Stimulated activated naive B cell treated with anti-CD40 and anti-IgM and Interleukin-4, amounts not matched to agents 10 μg/mL and 1 μg/mL and 100 μg/mL, for 72 hours (primary cell): ENCODE data around the gene SHROOM3.
A peak's percentile ranks its signal among the peaks of the same experiment; 100 is the strongest.
"Not testable (repeated sequence)": the region's sequence is repeated elsewhere in the genome, so short reads cannot be mapped to it uniquely, and the experiment has no call there.

Source experiments
- ATAC-seq, 2 donors: fragments of 150-1000 bp; cut with Tn5 transposase; replicated peaks; 2 replicates each; pipeline ENCODE4 v1.10.0; 2021; ENCODE audit warnings: moderate library complexity in 1 of 2
- DNase-seq: peaks from one replicate; pipeline ENCODE4 v3.0.0; 2021
- H3K27ac Mint-ChIP-seq: one replicate; pipeline ENCODE4 v1.8.0; 2022; ENCODE audit warnings: mild to moderate bottlenecking, mixed read lengths
- H3K27me3 Mint-ChIP-seq, 2 donors: one replicate each; pipeline ENCODE4 v1.8.0; 2022; ENCODE audit warnings: mixed read lengths in 2 of 2
- H3K36me3 Mint-ChIP-seq, 2 donors: one replicate each; pipeline ENCODE4 v1.8.0; 2022; ENCODE audit warnings: mixed read lengths in 2 of 2, mild to moderate bottlenecking in 1 of 2
- H3K4me1 Mint-ChIP-seq, 2 donors: one replicate each; pipeline ENCODE4 v1.8.0; 2022; ENCODE audit warnings: mixed read lengths in 2 of 2, mild to moderate bottlenecking in 1 of 2
- H3K4me3 Mint-ChIP-seq, 2 donors: one replicate each; pipeline ENCODE4 v1.8.0; 2022; ENCODE audit warnings: mild to moderate bottlenecking in 2 of 2, mixed read lengths in 2 of 2, moderate library complexity in 1 of 2
- H3K9me3 Mint-ChIP-seq, 2 donors: one replicate each; pipeline ENCODE4 v1.8.0; 2022; ENCODE audit warnings: mixed read lengths in 2 of 2, mild to moderate bottlenecking in 1 of 2

SHROOM3 gene

DNA sequence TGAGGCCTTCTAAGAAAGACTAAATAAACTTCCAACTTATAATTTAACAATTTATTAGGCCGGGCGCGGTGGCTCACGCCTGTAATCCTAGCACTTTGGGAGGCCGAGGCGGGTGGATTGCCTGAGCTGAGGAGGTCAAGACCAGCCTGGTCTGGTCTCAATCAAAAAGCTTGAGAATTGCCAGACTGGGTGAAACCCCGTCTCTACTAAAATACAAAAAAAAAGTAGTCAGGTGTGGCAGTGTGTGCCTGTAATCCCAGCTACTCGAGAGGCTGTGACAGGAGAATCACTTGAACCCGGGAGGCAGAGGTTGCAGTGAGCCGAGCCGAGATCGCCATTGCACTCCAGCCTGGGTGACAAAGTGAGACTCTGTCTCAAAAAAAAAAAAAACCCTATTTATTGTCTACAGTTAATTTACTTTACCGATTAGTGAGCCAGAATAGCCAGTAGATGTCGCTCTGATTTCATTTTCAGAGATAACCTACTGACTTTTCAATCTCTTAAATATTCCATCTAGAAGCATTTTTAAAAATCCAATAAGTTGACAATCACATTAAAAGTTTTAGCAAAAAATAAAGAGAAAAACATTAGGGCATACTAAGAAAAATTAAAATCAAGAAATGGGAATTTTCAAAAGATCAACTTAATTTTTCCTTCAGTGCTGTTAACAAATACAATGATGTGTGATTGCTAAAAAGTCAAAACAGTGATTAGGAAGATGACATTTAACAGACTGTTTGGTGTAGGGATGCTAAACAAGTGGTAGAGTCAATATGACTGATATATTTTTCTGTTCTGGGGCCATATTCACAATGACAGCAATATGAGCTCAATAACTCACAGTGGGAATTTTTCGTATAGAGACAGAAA lies 4.3 kb upstream of the SHROOM3 start:
- Mint-ChIP-seq H3K4me1 (peaks cover 6 to 14% of the 10 kb centered on the region in 2 donors), H3K36me3 (no peaks in the 10 kb centered on the region), H3K9me3 (no peaks in the 10 kb centered on the region), H3K4me3 (no peak overlapping the region), H3K27ac (no peak overlapping the region), H3K27me3 (peaks cover under 1 to 10% of the 10 kb centered on the region in 2 donors)
- peak; percentile 44 to 64 for ATAC-seq
- no peak for DNase-seq

DNA sequence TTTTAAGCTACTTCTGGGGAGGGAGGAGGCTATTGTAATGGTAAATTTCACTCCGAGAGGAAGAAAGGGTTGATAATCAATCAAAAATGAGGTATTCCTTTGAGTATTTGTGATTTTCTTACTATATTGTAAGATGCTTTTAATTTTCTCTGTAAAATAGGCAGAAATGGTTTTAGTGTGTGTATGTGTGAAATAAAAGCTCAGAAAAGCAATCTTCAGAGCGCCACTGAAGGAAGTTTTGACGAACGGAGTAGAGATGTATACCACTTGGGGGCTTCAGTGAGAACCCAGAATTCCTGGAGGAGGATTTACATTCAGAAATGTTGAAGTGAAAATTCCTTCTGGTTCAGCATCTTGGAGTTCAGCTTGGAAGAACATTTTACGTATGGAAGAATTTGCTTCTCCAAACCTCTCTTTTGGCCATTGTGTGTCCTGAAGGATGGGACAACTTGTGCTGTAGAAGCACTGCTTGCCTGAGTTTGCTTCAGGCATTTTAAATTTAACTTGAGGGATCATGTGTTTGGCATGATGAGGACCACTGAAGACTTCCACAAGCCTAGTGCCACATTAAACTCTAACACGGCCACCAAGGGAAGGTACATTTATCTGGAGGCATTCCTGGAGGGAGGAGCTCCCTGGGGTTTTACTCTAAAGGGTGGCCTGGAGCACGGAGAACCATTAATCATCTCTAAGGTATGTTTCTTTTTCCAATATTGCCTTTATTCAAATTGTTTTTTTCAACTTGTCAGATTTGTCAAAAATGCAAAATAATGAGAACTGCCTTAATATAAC lies 695 bp downstream of the SHROOM3 start:
- Mint-ChIP-seq H3K9me3 (peaks cover 0 to 2% of the 10 kb centered on the region in 2 donors), H3K27ac (no peak overlapping the region), H3K27me3 (peaks cover 7 to 31% of the 10 kb centered on the region in 2 donors), H3K4me1 (peaks cover 6 to 15% of the 10 kb centered on the region in 2 donors), H3K4me3 (no peak overlapping the region), H3K36me3 (no peaks in the 10 kb centered on the region)
- ATAC-seq (no peak), DNase-seq (no peak)

GRCh38 chr4:76439491-76439890 lies 4.5 kb downstream of the SHROOM3 start:
- H3K4me3 Mint-ChIP-seq = no peak overlapping the region
- no peak for DNase-seq
- peaks cover 0 to 2% of the 10 kb centered on the region in 2 donors for H3K9me3 Mint-ChIP-seq
- no peaks in the 10 kb centered on the region for H3K36me3 Mint-ChIP-seq
- H3K4me1 Mint-ChIP-seq = peaks cover 5 to 13% of the 10 kb centered on the region in 2 donors
- no peak overlapping the region for H3K27ac Mint-ChIP-seq
- no peak for ATAC-seq
- peaks cover 14 to 32% of the 10 kb centered on the region in 2 donors for H3K27me3 Mint-ChIP-seq

- H3K9me3 Mint-ChIP-seq = peaks cover 0 to 2% of the 10 kb centered on the region in 2 donors
- no peaks in the 10 kb centered on the region for H3K4me1 Mint-ChIP-seq
- peaks cover 14 to 20% of the 10 kb centered on the region in 2 donors for H3K27me3 Mint-ChIP-seq
- ATAC-seq (no peak), DNase-seq (no peak)
- H3K27ac Mint-ChIP-seq = no peak overlapping the region
- H3K4me3 Mint-ChIP-seq = no peak overlapping the region
- no peaks in the 10 kb centered on the region for H3K36me3 Mint-ChIP-seq
Measured at GRCh38 chr4:76441881-76442280, 6.9 kb downstream of the SHROOM3 start.

- Mint-ChIP-seq H3K36me3 (no peaks in the 10 kb centered on the region), H3K4me3 (no peak overlapping the region), H3K4me1 (no peaks in the 10 kb centered on the region), H3K9me3 (peaks cover 0 to 2% of the 10 kb centered on the region in 2 donors), H3K27me3 (peaks cover 14 to 20% of the 10 kb centered on the region in 2 donors), H3K27ac (no peak overlapping the region)
- DNase-seq (no peak), ATAC-seq (no peak)
Measured at GRCh38 chr4:76442807-76443206, 7.8 kb downstream of the SHROOM3 start.

- H3K27me3 Mint-ChIP-seq = peaks cover 12 to 17% of the 10 kb centered on the region in 2 donors
- H3K4me1 Mint-ChIP-seq = no peaks in the 10 kb centered on the region
- no peak overlapping the region for H3K27ac Mint-ChIP-seq
- DNase-seq = no peak
- no peak overlapping the region for H3K4me3 Mint-ChIP-seq
- H3K9me3 Mint-ChIP-seq = peaks cover 0 to 2% of the 10 kb centered on the region in 2 donors
- no peaks in the 10 kb centered on the region for H3K36me3 Mint-ChIP-seq
- no peak for ATAC-seq
Measured at GRCh38 chr4:76443376-76443775, 8.3 kb downstream of the SHROOM3 start.

DNA sequence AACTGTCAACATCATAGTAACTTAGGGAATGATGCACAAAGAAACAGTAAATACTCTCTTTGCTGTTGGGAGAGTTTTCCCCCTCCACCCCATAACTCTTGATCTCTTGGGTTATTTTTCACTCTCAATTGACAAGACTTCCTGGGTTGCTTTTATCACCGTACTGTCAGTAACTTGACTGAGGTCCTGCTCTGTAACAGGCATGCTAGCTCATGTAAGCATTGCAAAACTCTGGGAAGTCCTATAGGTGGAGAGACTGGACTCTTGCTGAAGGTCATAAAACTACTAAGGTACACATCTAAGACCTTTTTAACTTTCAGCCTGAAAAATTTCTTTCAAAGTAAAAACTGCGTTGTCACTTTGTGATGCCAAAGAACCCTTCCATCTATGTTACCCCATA lies 10.9 kb downstream of the SHROOM3 start:
- ATAC-seq (no peak), DNase-seq (no peak)
- no peak overlapping the region for H3K27ac Mint-ChIP-seq
- peaks cover 2 to 9% of the 10 kb centered on the region in 2 donors for H3K4me1 Mint-ChIP-seq
- H3K36me3 Mint-ChIP-seq = no peaks in the 10 kb centered on the region
- H3K4me3 Mint-ChIP-seq = no peak overlapping the region
- H3K27me3 Mint-ChIP-seq = peaks cover 0 to 8% of the 10 kb centered on the region in 2 donors
- H3K9me3 Mint-ChIP-seq = no peaks in the 10 kb centered on the region

DNA sequence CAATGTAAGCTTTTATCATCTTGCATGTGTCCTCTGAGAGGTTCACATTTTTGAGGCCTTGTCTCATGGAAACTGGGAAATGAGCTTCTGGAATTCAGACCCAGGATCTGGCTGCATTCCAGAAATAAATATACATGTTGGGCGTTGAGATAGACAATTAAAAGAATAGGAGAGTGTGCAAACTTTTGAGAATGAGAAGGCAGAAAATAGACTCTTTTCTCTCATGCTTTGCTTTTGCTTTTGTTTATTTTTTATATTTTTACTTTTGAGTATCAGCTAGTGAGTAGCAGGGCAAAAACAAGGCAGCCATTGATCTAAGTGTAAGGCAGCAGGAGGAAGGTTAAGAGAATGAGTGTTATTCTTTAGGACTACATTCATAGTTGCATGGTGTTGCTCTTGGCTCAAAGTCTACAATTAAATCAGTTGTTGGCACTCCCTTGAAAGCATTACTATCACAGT lies 12.4 kb downstream of the SHROOM3 start:
- DNase-seq (no peak), ATAC-seq (no peak)
- Mint-ChIP-seq H3K4me1 (peaks cover 2 to 9% of the 10 kb centered on the region in 2 donors), H3K27ac (no peak overlapping the region), H3K4me3 (no peak overlapping the region), H3K27me3 (peaks cover 0 to 12% of the 10 kb centered on the region in 2 donors), H3K36me3 (no peaks in the 10 kb centered on the region), H3K9me3 (no peaks in the 10 kb centered on the region)

- ATAC-seq (no peak), DNase-seq (no peak)
- no peak overlapping the region for H3K27ac Mint-ChIP-seq
- no peaks in the 10 kb centered on the region for H3K36me3 Mint-ChIP-seq
- H3K27me3 Mint-ChIP-seq = peaks cover 0 to 12% of the 10 kb centered on the region in 2 donors
- peaks cover 2 to 9% of the 10 kb centered on the region in 2 donors for H3K4me1 Mint-ChIP-seq
- H3K9me3 Mint-ChIP-seq = no peaks in the 10 kb centered on the region
- H3K4me3 Mint-ChIP-seq = no peak overlapping the region
Measured at GRCh38 chr4:76448211-76448610, 13.2 kb downstream of the SHROOM3 start.

GRCh38 chr4:76449362-76449767 lies 14.3 kb downstream of the SHROOM3 start:
- H3K27ac Mint-ChIP-seq = no peak overlapping the region
- DNase-seq (no peak), ATAC-seq (no peak)
- H3K9me3 Mint-ChIP-seq = no peaks in the 10 kb centered on the region
- no peaks in the 10 kb centered on the region for H3K36me3 Mint-ChIP-seq
- peaks cover 6 to 12% of the 10 kb centered on the region in 2 donors for H3K27me3 Mint-ChIP-seq
- H3K4me3 Mint-ChIP-seq = no peak overlapping the region
- peaks cover 2 to 9% of the 10 kb centered on the region in 2 donors for H3K4me1 Mint-ChIP-seq

GRCh38 chr4:76449833-76450232 lies 14.8 kb downstream of the SHROOM3 start:
- no peak for DNase-seq
- H3K4me3 Mint-ChIP-seq = no peak overlapping the region
- no peaks in the 10 kb centered on the region for H3K36me3 Mint-ChIP-seq
- H3K9me3 Mint-ChIP-seq = no peaks in the 10 kb centered on the region
- H3K4me1 Mint-ChIP-seq = peaks cover 2 to 9% of the 10 kb centered on the region in 2 donors
- no peak for ATAC-seq
- H3K27ac Mint-ChIP-seq = no peak overlapping the region
- peaks cover 6 to 12% of the 10 kb centered on the region in 2 donors for H3K27me3 Mint-ChIP-seq

- Mint-ChIP-seq H3K9me3 (no peaks in the 10 kb centered on the region), H3K27me3 (peaks cover 6 to 15% of the 10 kb centered on the region in 2 donors), H3K36me3 (no peaks in the 10 kb centered on the region), H3K4me3 (no peak overlapping the region), H3K27ac (no peak overlapping the region), H3K4me1 (peaks cover 2 to 9% of the 10 kb centered on the region in 2 donors)
- ATAC-seq (no peak), DNase-seq (no peak)
Measured at GRCh38 chr4:76453232-76453631, 18.2 kb downstream of the SHROOM3 start.

DNA sequence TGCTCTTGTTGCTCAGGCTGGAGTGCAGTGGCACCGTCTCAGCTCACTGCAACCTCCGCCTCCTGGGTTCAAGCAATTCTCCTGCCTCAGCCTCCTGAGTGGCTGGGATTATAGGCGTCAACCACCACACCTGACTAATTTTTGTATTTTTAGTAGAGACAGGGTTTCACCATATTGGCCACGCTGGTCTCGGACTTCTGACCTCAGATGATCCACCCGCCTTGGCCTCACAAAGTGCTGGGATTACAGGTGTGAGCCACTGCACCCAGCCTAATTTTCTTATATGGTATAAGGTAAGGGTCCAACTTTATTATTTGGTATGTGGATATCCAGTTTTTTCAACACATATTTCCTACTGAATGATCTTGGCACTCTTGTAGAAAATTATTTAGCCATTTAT lies 19.0 kb downstream of the SHROOM3 start:
- H3K9me3 Mint-ChIP-seq, H3K36me3 Mint-ChIP-seq, ATAC-seq, H3K27ac Mint-ChIP-seq, H3K4me1 Mint-ChIP-seq, H3K4me3 Mint-ChIP-seq, DNase-seq: not testable (repeated sequence)
- H3K27me3 Mint-ChIP-seq = peaks cover 6 to 15% of the 10 kb centered on the region in 2 donors

DNA sequence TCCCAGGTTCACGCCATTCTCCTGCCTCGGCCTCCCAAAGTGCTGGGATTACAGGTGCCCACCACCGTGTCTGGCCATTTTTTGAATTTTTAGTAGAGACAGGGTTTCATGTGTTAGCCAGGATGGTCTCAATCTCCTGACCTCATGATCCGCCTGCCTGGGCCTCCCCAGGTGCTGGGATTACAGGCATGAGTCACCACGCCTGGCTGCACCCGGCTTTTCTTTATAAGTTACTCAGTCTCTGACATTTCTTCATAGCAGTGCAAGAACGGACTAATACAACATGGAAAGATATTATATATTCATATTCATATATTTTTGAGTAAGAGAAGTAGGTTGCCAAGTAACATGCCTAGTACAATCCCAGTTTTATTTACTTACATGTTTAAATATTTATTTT lies 22.9 kb downstream of the SHROOM3 start:
- Mint-ChIP-seq H3K36me3 (no peaks in the 10 kb centered on the region), H3K4me3 (no peak overlapping the region), H3K27me3 (peaks cover 3 to 6% of the 10 kb centered on the region in 2 donors), H3K4me1 (no peaks in the 10 kb centered on the region), H3K9me3 (peaks cover 3 to 4% of the 10 kb centered on the region in 2 donors), H3K27ac (no peak overlapping the region)
- DNase-seq = no peak
- no peak for ATAC-seq
